ENCODE data around the gene KRTAP10-5.

DNA sequence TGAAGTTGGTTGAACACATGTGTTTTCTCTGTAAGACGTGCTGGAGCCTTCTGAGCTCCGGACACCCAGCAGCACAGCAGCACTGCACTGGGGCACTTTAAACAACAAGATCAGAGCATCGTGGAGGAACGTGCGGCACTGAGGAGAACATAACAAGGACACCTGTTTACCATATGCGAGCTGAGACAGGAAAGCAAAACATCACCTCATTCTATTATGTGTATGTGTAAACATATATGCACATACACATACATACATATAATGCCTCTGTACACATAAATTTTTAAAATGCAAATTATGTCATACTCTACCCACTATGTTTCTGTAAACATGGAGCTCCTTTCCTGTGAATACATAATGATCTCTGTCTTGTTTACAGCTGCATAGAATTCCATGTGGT lies 15.1 kb upstream of the KRTAP10-5 start:
- TF ChIP-seq RCOR1 (IDR thresholded peaks at IDR 0.05; ENCODE audit: low read depth, low read length) (no peak), NFE2L2 (conservative IDR thresholded peaks at IDR 0.05; ENCODE audit: low read length) (no peak)
